ENCODE data around the gene PDCD10.

DNA sequence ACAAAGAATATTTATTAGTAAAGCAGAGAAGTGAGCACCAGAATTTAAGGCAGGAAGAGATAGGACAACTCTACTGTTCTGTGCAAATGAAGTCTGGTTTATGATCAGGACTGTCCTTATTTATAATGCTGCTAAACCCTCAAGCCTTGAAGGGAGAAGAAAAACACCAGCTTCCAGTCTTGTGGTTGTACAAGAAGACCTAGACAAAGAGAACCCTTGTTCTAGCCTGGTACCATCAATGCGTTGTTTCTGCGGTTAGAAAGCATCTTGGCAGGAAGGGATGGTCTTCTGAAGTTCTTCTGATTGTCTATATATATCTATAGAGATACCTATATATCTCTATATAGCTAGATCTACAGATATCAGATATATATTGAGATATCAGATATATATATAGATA is 33.8 kb downstream of the PDCD10 start:
- TF ChIP-seq, protein P1, sequence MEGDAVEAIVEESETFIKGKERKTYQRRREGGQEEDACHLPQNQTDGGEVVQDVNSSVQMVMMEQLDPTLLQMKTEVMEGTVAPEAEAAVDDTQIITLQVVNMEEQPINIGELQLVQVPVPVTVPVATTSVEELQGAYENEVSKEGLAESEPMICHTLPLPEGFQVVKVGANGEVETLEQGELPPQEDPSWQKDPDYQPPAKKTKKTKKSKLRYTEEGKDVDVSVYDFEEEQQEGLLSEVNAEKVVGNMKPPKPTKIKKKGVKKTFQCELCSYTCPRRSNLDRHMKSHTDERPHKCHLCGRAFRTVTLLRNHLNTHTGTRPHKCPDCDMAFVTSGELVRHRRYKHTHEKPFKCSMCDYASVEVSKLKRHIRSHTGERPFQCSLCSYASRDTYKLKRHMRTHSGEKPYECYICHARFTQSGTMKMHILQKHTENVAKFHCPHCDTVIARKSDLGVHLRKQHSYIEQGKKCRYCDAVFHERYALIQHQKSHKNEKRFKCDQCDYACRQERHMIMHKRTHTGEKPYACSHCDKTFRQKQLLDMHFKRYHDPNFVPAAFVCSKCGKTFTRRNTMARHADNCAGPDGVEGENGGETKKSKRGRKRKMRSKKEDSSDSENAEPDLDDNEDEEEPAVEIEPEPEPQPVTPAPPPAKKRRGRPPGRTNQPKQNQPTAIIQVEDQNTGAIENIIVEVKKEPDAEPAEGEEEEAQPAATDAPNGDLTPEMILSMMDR (IDR thresholded peaks at IDR 0.05): no peak
- TF ChIP-seq POLR2A (IDR thresholded peaks at IDR 0.05): no peak

Measured in esophagus squamous epithelium (tissue), 4 donors.